Psoas muscle (tissue), 8 donors: ENCODE data around the gene MYL4. TPM values are rescaled to one million over a fixed set of nuclear protein-coding genes. Genes with fewer than 3 reads are reported as not detected.

Experiments
- ATAC-seq, 4 donors: fragments of 200-7000 bp; cut with Tn5 transposase; one replicate each; pipeline ENCODE4 v1.9.1; 2020; ENCODE audit warnings: moderate library complexity in 3 of 4, mild to moderate bottlenecking in 2 of 4
- DNase-seq, 2 donors: peaks; one replicate each; pipeline ENCODE4 v3.0.0-alpha.2; 2020
- H3K27ac ChIP-seq: fragments of 200-600 bp; one replicate; pipeline ENCODE4 v1.8.0; 2022
- H3K27me3 ChIP-seq, 3 donors: fragments of 200-600 bp in 1 of 3; one replicate each; pipeline versions ENCODE4 v1.6.1 to v1.8.0; 2013 to 2022; ENCODE audit warnings: low read length in 2 of 3, mild to moderate bottlenecking in 2 of 3, moderate library complexity in 1 of 3; ENCODE audit not compliant: insufficient read depth in 3 of 3
- H3K36me3 ChIP-seq, 2 donors: fragments of 200-600 bp in 1 of 2; one replicate each; pipeline versions ENCODE4 v1.6.1 to v1.8.0; 2013 to 2022; ENCODE audit warnings: low read depth in 1 of 2, mild to moderate bottlenecking in 1 of 2, moderate library complexity in 1 of 2; ENCODE audit not compliant: insufficient read depth in 1 of 2
- H3K4me1 ChIP-seq: fragments of 200-600 bp; one replicate; pipeline ENCODE4 v1.8.0; 2022
- H3K4me3 ChIP-seq: fragments of 200-600 bp; one replicate; pipeline ENCODE4 v1.8.0; 2022; ENCODE audit warnings: mild to moderate bottlenecking
- H3K9me3 ChIP-seq: fragments of 200-600 bp; one replicate; pipeline ENCODE4 v1.8.0; 2022
- WGBS, 3 donors: extraction: QIAGEN DNeasy Blood & Tissue Kit; methylation state at CpG; one replicate each; pipeline versions ENCODE4 v1.1.6 to v1.1.7; 2013; 5-methylcytosine and 5-hydroxymethylcytosine counted together
- intact Hi-C, 2 donors: fragments of 100-400 bp; cut with DNase I; formaldehyde crosslinking; loops; one replicate each; pipeline versions ENCODE4 v1.11.0 to v1.14.2; 2022
- polyA plus RNA-seq, 3 donors: library from polyadenylated mRNA; stranded (reverse); fragments of 200-250 nt; gene quantifications; one replicate each; pipeline ENCODE4 v1.2.3, GENCODE V29; 2013
- total RNA-seq, 4 donors: library from RNA; stranded (reverse); fragmentation: NEBNext Ultra II Directional in 2 of 4; extraction: Animal tissue kit (Norgen Biotek cat#: 25700) in 2 of 4; gene quantifications; one replicate each; pipeline versions ENCODE4 v1.2.1 to v1.2.4, GENCODE V29; 2021 to 2023
- TF ChIP-seq, protein P1 (sequence below): fragments of 200-600 bp; IDR thresholded peaks from one replicate; pipeline ENCODE4 v1.8.0; 2022; ENCODE audit warnings: antibody characterized with exemption
- donor health status: healthy with polysubstance abuse.
- donor health status: DM: no; HTN: no; CAD: no; lungs with moderate emphysema.
- donor health status: Bipolar disorder and iron deficiency.
- donor health status: healthy.
- donor health status: DM: yes; HTN: yes; CAD: no.
- donor health status: DM: no; HTN: no; CAD: no.
- donor health status: DM: no; HTN: no; CAD: no.
- donor health status: DM: yes; HTN: yes; CAD: no.

The MYL4 gene
- total and polyA plus RNA-seq, 7 donors, result 0.52 to 6.7 (median 2.0) TPM

DNA sequence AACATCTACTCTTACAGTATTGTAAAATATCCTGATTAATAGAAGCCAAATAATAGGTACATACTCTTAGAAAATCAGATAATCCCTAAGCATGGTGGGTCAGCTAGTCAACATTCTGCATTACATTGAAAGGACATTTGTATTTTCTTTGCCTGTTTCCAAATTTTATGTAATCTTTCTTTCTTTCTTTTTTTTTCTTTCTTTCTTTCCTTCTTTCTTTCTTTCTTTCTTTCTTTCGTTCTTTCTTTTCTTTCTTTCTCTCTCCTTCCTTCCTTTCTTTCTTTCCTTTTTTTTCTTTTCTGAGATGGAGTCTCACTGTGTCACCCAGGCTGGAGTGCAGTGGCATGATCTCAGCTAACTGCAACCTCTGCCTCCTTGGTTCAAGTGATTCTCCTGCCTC lies 63.3 kb downstream of the MYL4 start:
- Histone ChIP-seq H3K9me3 (no peaks in the 10 kb centered on the region), H3K4me1 (peaks cover 26% of the 10 kb centered on the region), H3K27me3 (no peaks in the 10 kb centered on the region), H3K27ac (no peak overlapping the region), H3K36me3 (no peaks in the 10 kb centered on the region), H3K4me3 (no peak overlapping the region)
- TF ChIP-seq, protein P1, sequence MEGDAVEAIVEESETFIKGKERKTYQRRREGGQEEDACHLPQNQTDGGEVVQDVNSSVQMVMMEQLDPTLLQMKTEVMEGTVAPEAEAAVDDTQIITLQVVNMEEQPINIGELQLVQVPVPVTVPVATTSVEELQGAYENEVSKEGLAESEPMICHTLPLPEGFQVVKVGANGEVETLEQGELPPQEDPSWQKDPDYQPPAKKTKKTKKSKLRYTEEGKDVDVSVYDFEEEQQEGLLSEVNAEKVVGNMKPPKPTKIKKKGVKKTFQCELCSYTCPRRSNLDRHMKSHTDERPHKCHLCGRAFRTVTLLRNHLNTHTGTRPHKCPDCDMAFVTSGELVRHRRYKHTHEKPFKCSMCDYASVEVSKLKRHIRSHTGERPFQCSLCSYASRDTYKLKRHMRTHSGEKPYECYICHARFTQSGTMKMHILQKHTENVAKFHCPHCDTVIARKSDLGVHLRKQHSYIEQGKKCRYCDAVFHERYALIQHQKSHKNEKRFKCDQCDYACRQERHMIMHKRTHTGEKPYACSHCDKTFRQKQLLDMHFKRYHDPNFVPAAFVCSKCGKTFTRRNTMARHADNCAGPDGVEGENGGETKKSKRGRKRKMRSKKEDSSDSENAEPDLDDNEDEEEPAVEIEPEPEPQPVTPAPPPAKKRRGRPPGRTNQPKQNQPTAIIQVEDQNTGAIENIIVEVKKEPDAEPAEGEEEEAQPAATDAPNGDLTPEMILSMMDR, result no peak
- ATAC-seq, result no peak
- intact Hi-C loops, result no loop called here
- DNase-seq, result no peak
- 74 to 100% (median 89%) methylated on average over 1 of the region's 1 CpG for WGBS, 3 donors

DNA sequence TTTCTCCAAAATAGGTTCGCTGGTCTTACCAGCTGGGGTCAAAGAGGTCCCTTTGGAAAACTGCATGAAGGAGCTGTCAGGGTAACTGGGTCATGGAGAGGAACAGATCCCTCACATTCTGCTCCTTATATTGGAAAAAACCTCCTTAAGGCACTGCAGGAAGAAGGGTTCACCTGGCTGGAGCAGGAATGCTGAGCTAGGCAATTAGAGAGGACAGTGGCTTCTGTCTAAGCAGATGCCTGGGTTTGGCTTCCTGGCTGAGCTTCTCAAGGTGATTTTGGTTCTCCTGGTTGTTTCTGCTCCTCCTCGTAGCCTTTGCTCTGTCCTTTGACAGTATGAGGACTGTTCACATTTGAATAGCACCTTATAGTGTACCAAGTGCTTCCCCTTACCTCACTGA lies 64.1 kb downstream of the MYL4 start:
- no peak for ATAC-seq
- Histone ChIP-seq H3K36me3 (no peaks in the 10 kb centered on the region), H3K4me1 (peaks cover 31% of the 10 kb centered on the region), H3K27me3 (no peaks in the 10 kb centered on the region), H3K9me3 (no peaks in the 10 kb centered on the region), H3K27ac (no peak overlapping the region), H3K4me3 (no peak overlapping the region)
- WGBS, 3 donors, result 93 to 98% (median 97%) methylated on average over 2 of the region's 2 CpGs
- intact Hi-C loops, result no loop called here
- TF ChIP-seq, protein P1, result no peak
- no peak for DNase-seq

Other genes with a start within 250 kb of the MYL4 start
- under 1 TPM in 3 of 4 donors, not detected in 1; 0.19 to 0.43 (median 0.32) TPM for gene RPRML, start 230.1 kb upstream of the MYL4 start, total RNA-seq
- under 1 TPM in 2 of 3 donors, not detected in 1; 0.03 to 0.30 TPM for gene RPRML, start 230.1 kb upstream of the MYL4 start, polyA plus RNA-seq
- 10 to 100 TPM; 72.5 to 78.4 (median 74.9) TPM for gene CDC27, start 20.1 kb upstream of the MYL4 start, total RNA-seq
- 10 to 100 TPM; 25.5 to 89.2 (median 37.9) TPM for gene CDC27, start 20.1 kb upstream of the MYL4 start, polyA plus RNA-seq
- 1 to 10 TPM; 1.1 to 3.9 (median 2.2) TPM for gene ITGB3, start 44.5 kb downstream of the MYL4 start, total RNA-seq
- gene ITGB3, start 44.5 kb downstream of the MYL4 start, polyA plus RNA-seq, result 1 to 10 TPM in 1 of 3 donors, under 1 TPM in 2; 0.32 to 5.4 (median 0.77) TPM
- gene EFCAB13, start 114.6 kb downstream of the MYL4 start, total RNA-seq, result 1 to 10 TPM in 1 of 4 donors, under 1 TPM in 3; 0.37 to 2.2 (median 0.83) TPM
- under 1 TPM; 0.32 to 0.77 (median 0.55) TPM for gene EFCAB13, start 114.6 kb downstream of the MYL4 start, polyA plus RNA-seq